ENCODE measurements around the gene RPP25. TPM values are rescaled to one million over a fixed set of nuclear protein-coding genes. Genes with fewer than 3 reads are reported as not detected.

The RPP25 gene
- total and polyA plus RNA-seq, 2 of the 13 experiments (the other 11 are each of a cell fraction or from before 2014, with no cell fraction given) = 0.05 to 0.11 TPM

DNA sequence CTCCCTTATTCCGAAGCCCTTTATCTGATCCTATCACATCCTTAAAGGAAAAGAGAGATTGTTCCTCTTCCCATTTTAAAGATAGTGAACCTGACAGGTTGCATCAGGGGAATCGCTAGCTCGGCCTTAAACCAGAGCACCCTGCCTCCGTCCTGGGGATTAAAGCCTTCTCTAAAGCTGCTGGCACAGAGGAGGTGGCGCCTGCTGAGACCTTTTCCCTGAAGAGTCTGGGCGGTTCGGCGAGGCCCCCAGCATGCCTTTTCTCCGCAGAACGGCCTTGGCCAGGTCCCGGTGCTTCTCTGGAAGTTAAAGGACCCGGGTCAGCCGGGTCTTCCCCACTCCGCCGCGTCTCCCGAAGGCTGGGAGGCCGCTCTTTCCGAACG is 50.5 kb downstream of the RPP25 start (continued):
- TF ChIP-seq, protein P1, sequence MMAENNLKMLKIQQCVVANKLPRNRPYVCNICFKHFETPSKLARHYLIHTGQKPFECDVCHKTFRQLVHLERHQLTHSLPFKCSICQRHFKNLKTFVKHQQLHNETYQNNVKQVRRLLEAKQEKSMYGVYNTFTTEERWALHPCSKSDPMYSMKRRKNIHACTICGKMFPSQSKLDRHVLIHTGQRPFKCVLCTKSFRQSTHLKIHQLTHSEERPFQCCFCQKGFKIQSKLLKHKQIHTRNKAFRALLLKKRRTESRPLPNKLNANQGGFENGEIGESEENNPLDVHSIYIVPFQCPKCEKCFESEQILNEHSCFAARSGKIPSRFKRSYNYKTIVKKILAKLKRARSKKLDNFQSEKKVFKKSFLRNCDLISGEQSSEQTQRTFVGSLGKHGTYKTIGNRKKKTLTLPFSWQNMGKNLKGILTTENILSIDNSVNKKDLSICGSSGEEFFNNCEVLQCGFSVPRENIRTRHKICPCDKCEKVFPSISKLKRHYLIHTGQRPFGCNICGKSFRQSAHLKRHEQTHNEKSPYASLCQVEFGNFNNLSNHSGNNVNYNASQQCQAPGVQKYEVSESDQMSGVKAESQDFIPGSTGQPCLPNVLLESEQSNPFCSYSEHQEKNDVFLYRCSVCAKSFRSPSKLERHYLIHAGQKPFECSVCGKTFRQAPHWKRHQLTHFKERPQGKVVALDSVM (CRISPR knock-in tag; IDR thresholded peaks at IDR 0.05) = 0 out of 2 replicates have a peak, but pooled peaks have one; percentile 5
- 0 out of 2 replicates have a peak, but pooled peaks have one; percentile 7 for TF ChIP-seq HMG20B (CRISPR knock-in tag; conservative IDR thresholded peaks at IDR 0.05)
- TF ChIP-seq ZSCAN30 (CRISPR knock-in tag; IDR thresholded peaks at IDR 0.05) = 0 out of 2 replicates have a peak, but pooled peaks have one; percentile 26
- TF ChIP-seq ELF1 (CRISPR knock-in tag; IDR thresholded peaks at IDR 0.05) = no peak

Small RNA genes lying within 50 kb of the gene (small RNA-seq; reads per million reads assigned to genes)
- gene RF00019 (ENCODE audit: insufficient read depth in 2 of 3, insufficient read length in 3 of 3, low read depth in 2 of 3, low replicate concordance in 1 of 3) = 0 reads per million in 3 experiments

Other genes with a start within 250 kb of the RPP25 start
- gene CYP1A1, start 231.2 kb downstream of the RPP25 start, total RNA-seq (2016; rRNA removed; fragmentation: Illumina TruSeq; extraction: Trizol) = 4.1 and 7.9 TPM in 2 replicates
- 8.0 and 11.0 TPM in 2 replicates for gene CYP1A1, start 231.2 kb downstream of the RPP25 start, polyA plus RNA-seq (2011; rRNA removed)
- not detected in 2 replicates for gene CYP1A2, start 207.9 kb downstream of the RPP25 start, total RNA-seq (2016; rRNA removed; fragmentation: Illumina TruSeq; extraction: Trizol)
- gene CYP1A2, start 207.9 kb downstream of the RPP25 start, polyA plus RNA-seq (2011; rRNA removed) = 0.07 and 0.09 TPM in 2 replicates
- gene CSK, start 174.7 kb downstream of the RPP25 start, total RNA-seq (2016; rRNA removed; fragmentation: Illumina TruSeq; extraction: Trizol) = 20.6 and 21.3 TPM in 2 replicates
- 12.5 and 18.8 TPM in 2 replicates for gene CSK, start 174.7 kb downstream of the RPP25 start, polyA plus RNA-seq (2011; rRNA removed)
- not detected in 2 replicates for gene LMAN1L, start 143.9 kb downstream of the RPP25 start, total RNA-seq (2016; rRNA removed; fragmentation: Illumina TruSeq; extraction: Trizol)
- not detected in 2 replicates for gene LMAN1L, start 143.9 kb downstream of the RPP25 start, polyA plus RNA-seq (2011; rRNA removed)
- not detected in 2 replicates for gene CPLX3, start 130.1 kb downstream of the RPP25 start, total RNA-seq (2016; rRNA removed; fragmentation: Illumina TruSeq; extraction: Trizol)
- not detected in 2 replicates for gene CPLX3, start 130.1 kb downstream of the RPP25 start, polyA plus RNA-seq (2011; rRNA removed)
- 8.2 and 15.2 TPM in 2 replicates for gene ULK3, start 113.6 kb downstream of the RPP25 start, total RNA-seq (2016; rRNA removed; fragmentation: Illumina TruSeq; extraction: Trizol)
- gene ULK3, start 113.6 kb downstream of the RPP25 start, polyA plus RNA-seq (2011; rRNA removed) = 23.7 and 25.1 TPM in 2 replicates
- 23.6 and 34.8 TPM in 2 replicates for gene SCAMP2, start 83.4 kb downstream of the RPP25 start, total RNA-seq (2016; rRNA removed; fragmentation: Illumina TruSeq; extraction: Trizol)
- gene SCAMP2, start 83.4 kb downstream of the RPP25 start, polyA plus RNA-seq (2011; rRNA removed) = 121 and 137 TPM in 2 replicates
- 36.9 and 49.7 TPM in 2 replicates for gene MPI, start 66.7 kb downstream of the RPP25 start, total RNA-seq (2016; rRNA removed; fragmentation: Illumina TruSeq; extraction: Trizol)
- gene MPI, start 66.7 kb downstream of the RPP25 start, polyA plus RNA-seq (2011; rRNA removed) = 63.5 and 66.7 TPM in 2 replicates
- gene FAM219B, start 49.9 kb downstream of the RPP25 start, total RNA-seq (2016; rRNA removed; fragmentation: Illumina TruSeq; extraction: Trizol) = 18.0 and 36.6 TPM in 2 replicates
- gene FAM219B, start 49.9 kb downstream of the RPP25 start, polyA plus RNA-seq (2011; rRNA removed) = 50.2 and 52.3 TPM in 2 replicates
- gene COX5A, start 18.7 kb downstream of the RPP25 start, total RNA-seq (2016; rRNA removed; fragmentation: Illumina TruSeq; extraction: Trizol) = 217 and 218 TPM in 2 replicates
- gene COX5A, start 18.7 kb downstream of the RPP25 start, polyA plus RNA-seq (2011; rRNA removed) = 132 and 158 TPM in 2 replicates
- gene SCAMP5, start 38.8 kb upstream of the RPP25 start, total RNA-seq (2016; rRNA removed; fragmentation: Illumina TruSeq; extraction: Trizol) = 31.1 and 34.3 TPM in 2 replicates
- gene SCAMP5, start 38.8 kb upstream of the RPP25 start, polyA plus RNA-seq (2011; rRNA removed) = 49.0 and 58.1 TPM in 2 replicates
- 9.9 and 12.3 TPM in 2 replicates for gene PPCDC, start 66.8 kb upstream of the RPP25 start, total RNA-seq (2016; rRNA removed; fragmentation: Illumina TruSeq; extraction: Trizol)
- gene PPCDC, start 66.8 kb upstream of the RPP25 start, polyA plus RNA-seq (2011; rRNA removed) = 12.8 and 13.9 TPM in 2 replicates
- gene C15orf39, start 245.1 kb upstream of the RPP25 start, total RNA-seq (2016; rRNA removed; fragmentation: Illumina TruSeq; extraction: Trizol) = 13.5 and 17.5 TPM in 2 replicates
- gene C15orf39, start 245.1 kb upstream of the RPP25 start, polyA plus RNA-seq (2011; rRNA removed) = 6.2 and 8.1 TPM in 2 replicates

Data from HepG2 (cell line).